ENCODE measurements around the gene TRIP10. TPM values are rescaled to one million over a fixed set of nuclear protein-coding genes. Genes with fewer than 3 reads are reported as not detected.

Gene TRIP10
- total and polyA plus RNA-seq, 4 donors, result 3.4 to 9.9 (median 7.4) TPM

DNA sequence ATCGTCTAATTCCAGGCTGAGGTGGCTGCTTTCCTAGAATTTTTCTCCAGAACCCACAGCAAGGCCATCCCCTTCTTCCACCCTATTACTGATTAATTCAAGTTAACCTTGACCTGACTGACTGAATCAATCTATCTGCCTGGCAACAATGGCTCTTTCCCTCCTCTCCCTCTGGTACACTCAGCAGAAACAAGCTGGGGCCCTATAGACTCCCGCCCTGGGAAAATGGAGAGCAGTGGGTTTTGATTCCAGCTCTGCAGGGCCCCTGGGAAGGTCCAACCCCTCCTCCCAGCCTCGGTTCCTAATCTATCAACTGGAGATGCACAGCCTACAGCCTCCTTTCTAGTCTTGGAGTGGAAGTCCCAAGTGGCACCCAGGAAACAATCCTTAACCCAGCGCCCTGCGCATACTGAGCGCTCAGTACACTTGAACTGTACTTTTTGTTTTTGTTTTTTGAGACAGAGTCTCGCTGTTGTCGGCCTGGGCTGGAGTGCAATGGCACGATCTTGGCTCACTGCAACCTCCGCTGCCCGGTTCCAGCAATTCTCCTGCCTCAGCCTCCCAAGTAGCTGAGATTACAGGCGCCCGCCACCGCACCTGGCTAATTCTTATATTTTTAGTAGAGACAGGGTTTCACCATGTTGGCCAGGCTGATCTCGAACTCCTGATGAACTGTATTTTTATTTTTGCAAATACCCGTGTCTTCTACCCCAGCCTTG lies 13.8 kb upstream of the TRIP10 start (continued):
- TF ChIP-seq, protein P1, sequence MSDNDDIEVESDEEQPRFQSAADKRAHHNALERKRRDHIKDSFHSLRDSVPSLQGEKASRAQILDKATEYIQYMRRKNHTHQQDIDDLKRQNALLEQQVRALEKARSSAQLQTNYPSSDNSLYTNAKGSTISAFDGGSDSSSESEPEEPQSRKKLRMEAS (IDR thresholded peaks at IDR 0.05), result peak; percentile 30
- TF ChIP-seq RXRA (IDR thresholded peaks at IDR 0.05) (peak; percentile 87), YY1 (IDR thresholded peaks at IDR 0.05) (peak; percentile 90), NR2F2 (IDR thresholded peaks at IDR 0.05) (peak; percentile 74), GABPA (IDR thresholded peaks at IDR 0.05 in 1 of 2, conservative IDR thresholded peaks at IDR 0.05 in 1 of 2) (no peak)
- TF ChIP-seq, protein P2, sequence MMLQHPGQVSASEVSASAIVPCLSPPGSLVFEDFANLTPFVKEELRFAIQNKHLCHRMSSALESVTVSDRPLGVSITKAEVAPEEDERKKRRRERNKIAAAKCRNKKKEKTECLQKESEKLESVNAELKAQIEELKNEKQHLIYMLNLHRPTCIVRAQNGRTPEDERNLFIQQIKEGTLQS (IDR thresholded peaks at IDR 0.05), result peak; percentile 24

DNA sequence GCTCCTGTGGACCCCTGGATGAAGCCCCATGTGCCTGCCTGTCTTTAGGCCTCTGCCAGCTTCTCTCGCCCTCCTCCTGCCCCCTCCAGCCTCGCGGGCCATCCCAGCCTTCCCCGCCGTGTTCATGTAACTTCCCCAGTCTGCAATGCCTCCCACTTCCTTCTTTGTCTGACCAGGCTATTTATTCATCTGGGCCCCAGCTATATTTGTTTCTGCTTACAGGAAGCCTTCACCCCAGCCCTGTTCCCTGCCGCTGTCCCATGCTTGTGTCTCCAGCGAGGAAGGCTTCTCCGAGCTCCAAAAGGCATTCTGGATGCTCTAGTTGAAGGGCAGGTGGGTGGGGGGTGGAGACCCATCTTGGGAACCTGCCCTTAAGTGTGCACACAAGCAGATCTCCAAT lies 11.1 kb upstream of the TRIP10 start:
- 45% methylated on average over 8 of the region's 8 CpGs for WGBS
- Histone ChIP-seq H3K9ac (ENCODE audit: low read depth in 1 of 2, low read length in 2 of 2) (no peak overlapping the region), H3K4me3 (ENCODE audit: low read depth in 1 of 3, low read length in 3 of 3) (no peak overlapping the region), H3K36me3 (ENCODE audit: control insufficient read depth in 4 of 4, insufficient read depth in 3 of 4, low read depth in 1 of 4, low read length in 3 of 4) (peaks cover 0 to 11% (median 2%) of the 10 kb centered on the region in 4 donors), H3K9me3 (ENCODE audit: control insufficient read depth in 4 of 4, low read length in 3 of 4) (no peaks in the 10 kb centered on the region), H3K4me1 (ENCODE audit: control insufficient read depth in 4 of 4, insufficient read depth in 4 of 4, low read length in 3 of 4) (peaks cover 10 to 53% (median 38%) of the 10 kb centered on the region in 4 donors), H3K27ac (ENCODE audit: low read depth in 1 of 2, low read length in 2 of 2) (peak overlapping the region; percentile 97 to 99), H3K27me3 (ENCODE audit: control insufficient read depth in 4 of 4, insufficient read depth in 4 of 4, low read length in 3 of 4) (no peaks in the 10 kb centered on the region)
- TF ChIP-seq GABPA (IDR thresholded peaks at IDR 0.05 in 1 of 2, conservative IDR thresholded peaks at IDR 0.05 in 1 of 2) (no peak), YY1 (IDR thresholded peaks at IDR 0.05) (no peak)
- TF ChIP-seq, protein P1 (IDR thresholded peaks at IDR 0.05), result peak; percentile 2
- TF ChIP-seq, protein P3, sequence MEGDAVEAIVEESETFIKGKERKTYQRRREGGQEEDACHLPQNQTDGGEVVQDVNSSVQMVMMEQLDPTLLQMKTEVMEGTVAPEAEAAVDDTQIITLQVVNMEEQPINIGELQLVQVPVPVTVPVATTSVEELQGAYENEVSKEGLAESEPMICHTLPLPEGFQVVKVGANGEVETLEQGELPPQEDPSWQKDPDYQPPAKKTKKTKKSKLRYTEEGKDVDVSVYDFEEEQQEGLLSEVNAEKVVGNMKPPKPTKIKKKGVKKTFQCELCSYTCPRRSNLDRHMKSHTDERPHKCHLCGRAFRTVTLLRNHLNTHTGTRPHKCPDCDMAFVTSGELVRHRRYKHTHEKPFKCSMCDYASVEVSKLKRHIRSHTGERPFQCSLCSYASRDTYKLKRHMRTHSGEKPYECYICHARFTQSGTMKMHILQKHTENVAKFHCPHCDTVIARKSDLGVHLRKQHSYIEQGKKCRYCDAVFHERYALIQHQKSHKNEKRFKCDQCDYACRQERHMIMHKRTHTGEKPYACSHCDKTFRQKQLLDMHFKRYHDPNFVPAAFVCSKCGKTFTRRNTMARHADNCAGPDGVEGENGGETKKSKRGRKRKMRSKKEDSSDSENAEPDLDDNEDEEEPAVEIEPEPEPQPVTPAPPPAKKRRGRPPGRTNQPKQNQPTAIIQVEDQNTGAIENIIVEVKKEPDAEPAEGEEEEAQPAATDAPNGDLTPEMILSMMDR (IDR thresholded peaks at IDR 0.05; ENCODE audit: low read depth, low read length, missing input control), result no peak
- DNase-seq (ENCODE audit: low spot score), result no peak

DNA sequence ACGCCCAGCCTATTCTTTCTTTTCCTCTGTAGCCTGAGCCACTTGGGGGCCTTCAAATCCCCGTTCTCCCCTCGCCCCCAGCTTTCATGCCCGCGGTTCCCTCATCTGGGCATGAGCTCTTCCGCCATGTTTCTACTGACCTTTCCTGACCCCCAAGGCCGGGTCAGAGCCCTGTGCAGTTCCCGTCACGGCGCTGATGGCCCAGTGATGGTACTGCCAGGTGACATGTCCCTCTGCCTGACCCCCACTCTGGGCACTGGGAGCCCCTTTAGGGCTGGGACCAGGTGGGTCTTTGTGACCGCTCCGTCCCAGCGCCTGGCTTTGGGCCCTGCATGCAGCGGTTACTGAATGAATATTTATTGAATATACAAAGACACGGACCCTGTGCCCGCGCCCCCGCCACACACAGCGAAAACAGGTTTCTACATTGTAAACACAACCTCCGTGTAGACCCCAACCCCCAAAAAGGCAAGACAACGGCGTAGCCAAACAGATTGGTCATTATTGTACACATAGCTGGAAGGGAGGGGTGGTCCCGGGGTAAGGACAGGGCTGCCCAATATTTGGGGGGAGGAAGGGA lies 9.8 kb upstream of the TRIP10 start:
- Histone ChIP-seq H3K9ac (ENCODE audit: low read depth in 1 of 2, low read length in 2 of 2) (peak overlapping the region; percentile 53 to 76), H3K9me3 (ENCODE audit: control insufficient read depth in 4 of 4, low read length in 3 of 4) (no peaks in the 10 kb centered on the region), H3K36me3 (ENCODE audit: control insufficient read depth in 4 of 4, insufficient read depth in 3 of 4, low read depth in 1 of 4, low read length in 3 of 4) (peaks cover 0 to 11% (median 2%) of the 10 kb centered on the region in 4 donors), H3K4me3 (ENCODE audit: low read depth in 1 of 3, low read length in 3 of 3) (peak overlapping the region; percentile 36 to 64 (median 61)), H3K4me1 (ENCODE audit: control insufficient read depth in 4 of 4, insufficient read depth in 4 of 4, low read length in 3 of 4) (peaks cover 7 to 44% (median 31%) of the 10 kb centered on the region in 4 donors), H3K27ac (ENCODE audit: low read depth in 1 of 2, low read length in 2 of 2) (peak overlapping the region; percentile 97 to 99), H3K27me3 (ENCODE audit: control insufficient read depth in 4 of 4, insufficient read depth in 4 of 4, low read length in 3 of 4) (no peaks in the 10 kb centered on the region)
- no peak for DNase-seq (ENCODE audit: low spot score)
- 43% methylated on average over 23 of the region's 23 CpGs for WGBS
- TF ChIP-seq HNF4A (conservative IDR thresholded peaks at IDR 0.05) (no peak), JUND (IDR thresholded peaks at IDR 0.05) (no peak), GABPA (IDR thresholded peaks at IDR 0.05 in 1 of 2, conservative IDR thresholded peaks at IDR 0.05 in 1 of 2) (no peak), YY1 (IDR thresholded peaks at IDR 0.05) (peak; percentile 88), HNF4G (IDR thresholded peaks at IDR 0.05) (no peak), RAD21 (IDR thresholded peaks at IDR 0.05) (no peak), NR2F2 (IDR thresholded peaks at IDR 0.05) (peak; percentile 68), FOXA1 (IDR thresholded peaks at IDR 0.05) (no peak), RXRA (IDR thresholded peaks at IDR 0.05) (peak; percentile 69 to 93), FOXA2 (IDR thresholded peaks at IDR 0.05) (no peak), SP1 (IDR thresholded peaks at IDR 0.05) (no peak), EGR1 (IDR thresholded peaks at IDR 0.05; ENCODE audit: low read depth in 2 of 2) (peak in 1 of 2 donors; percentile 5)
- TF ChIP-seq, protein P4, sequence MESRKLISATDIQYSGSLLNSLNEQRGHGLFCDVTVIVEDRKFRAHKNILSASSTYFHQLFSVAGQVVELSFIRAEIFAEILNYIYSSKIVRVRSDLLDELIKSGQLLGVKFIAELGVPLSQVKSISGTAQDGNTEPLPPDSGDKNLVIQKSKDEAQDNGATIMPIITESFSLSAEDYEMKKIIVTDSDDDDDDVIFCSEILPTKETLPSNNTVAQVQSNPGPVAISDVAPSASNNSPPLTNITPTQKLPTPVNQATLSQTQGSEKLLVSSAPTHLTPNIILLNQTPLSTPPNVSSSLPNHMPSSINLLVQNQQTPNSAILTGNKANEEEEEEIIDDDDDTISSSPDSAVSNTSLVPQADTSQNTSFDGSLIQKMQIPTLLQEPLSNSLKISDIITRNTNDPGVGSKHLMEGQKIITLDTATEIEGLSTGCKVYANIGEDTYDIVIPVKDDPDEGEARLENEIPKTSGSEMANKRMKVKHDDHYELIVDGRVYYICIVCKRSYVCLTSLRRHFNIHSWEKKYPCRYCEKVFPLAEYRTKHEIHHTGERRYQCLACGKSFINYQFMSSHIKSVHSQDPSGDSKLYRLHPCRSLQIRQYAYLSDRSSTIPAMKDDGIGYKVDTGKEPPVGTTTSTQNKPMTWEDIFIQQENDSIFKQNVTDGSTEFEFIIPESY (IDR thresholded peaks at IDR 0.05), result no peak
- TF ChIP-seq, protein P3 (IDR thresholded peaks at IDR 0.05; ENCODE audit: low read depth, low read length, missing input control), result no peak
- TF ChIP-seq, protein P1 (IDR thresholded peaks at IDR 0.05), result no peak
- TF ChIP-seq, protein P2 (IDR thresholded peaks at IDR 0.05), result no peak
